Activated naive CD4-positive, alpha-beta T cell (primary cell): ENCODE measurements around the gene TEKT4.
"Not testable (repeated sequence)": the region's sequence is repeated elsewhere in the genome, so short reads cannot be mapped to it uniquely, and the experiment has no call there.

ENCODE experiments used
- DNase-seq, 4 experiments: peaks; one replicate each; lab custom pipeline; 2025; lab: John Stamatoyannopoulos, UW

Gene TEKT4, protein sequence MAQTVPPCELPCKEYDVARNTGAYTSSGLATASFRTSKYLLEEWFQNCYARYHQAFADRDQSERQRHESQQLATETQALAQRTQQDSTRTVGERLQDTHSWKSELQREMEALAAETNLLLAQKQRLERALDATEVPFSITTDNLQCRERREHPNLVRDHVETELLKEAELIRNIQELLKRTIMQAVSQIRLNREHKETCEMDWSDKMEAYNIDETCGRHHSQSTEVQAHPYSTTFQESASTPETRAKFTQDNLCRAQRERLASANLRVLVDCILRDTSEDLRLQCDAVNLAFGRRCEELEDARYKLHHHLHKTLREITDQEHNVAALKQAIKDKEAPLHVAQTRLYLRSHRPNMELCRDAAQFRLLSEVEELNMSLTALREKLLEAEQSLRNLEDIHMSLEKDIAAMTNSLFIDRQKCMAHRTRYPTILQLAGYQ

GRCh38 chr2:94871226-94872087 is at the start of gene TEKT4:
TEKT4 (plus strand) TSS chr2:94871430; CDS start chr2:94871580, 150 bp downstream.
- DNase-seq: no peak

DNA sequence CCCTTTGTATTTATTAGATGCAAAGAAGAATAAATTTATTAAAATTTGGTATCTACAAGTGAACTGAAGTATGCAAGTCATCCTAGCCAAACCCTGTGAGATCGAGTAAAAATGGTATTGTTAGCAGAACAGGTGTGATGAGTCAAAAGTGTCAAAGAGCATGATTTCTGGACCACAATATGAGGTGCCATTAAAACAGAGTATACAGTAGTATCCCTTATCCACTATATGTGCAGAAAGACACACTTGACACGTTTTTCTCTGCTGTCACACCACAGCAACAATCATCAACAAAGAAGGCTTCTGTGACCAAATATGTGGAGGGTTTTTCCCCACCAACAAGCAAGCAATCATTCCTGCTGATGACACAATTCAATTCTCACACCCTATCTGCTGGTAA is 32.0 kb upstream of the TEKT4 start:
- DNase-seq: not testable (repeated sequence)

- DNase-seq: not testable (repeated sequence)
These were observed 14.4 kb upstream of the TEKT4 start for GRCh38 chr2:94856856-94857255.

DNA sequence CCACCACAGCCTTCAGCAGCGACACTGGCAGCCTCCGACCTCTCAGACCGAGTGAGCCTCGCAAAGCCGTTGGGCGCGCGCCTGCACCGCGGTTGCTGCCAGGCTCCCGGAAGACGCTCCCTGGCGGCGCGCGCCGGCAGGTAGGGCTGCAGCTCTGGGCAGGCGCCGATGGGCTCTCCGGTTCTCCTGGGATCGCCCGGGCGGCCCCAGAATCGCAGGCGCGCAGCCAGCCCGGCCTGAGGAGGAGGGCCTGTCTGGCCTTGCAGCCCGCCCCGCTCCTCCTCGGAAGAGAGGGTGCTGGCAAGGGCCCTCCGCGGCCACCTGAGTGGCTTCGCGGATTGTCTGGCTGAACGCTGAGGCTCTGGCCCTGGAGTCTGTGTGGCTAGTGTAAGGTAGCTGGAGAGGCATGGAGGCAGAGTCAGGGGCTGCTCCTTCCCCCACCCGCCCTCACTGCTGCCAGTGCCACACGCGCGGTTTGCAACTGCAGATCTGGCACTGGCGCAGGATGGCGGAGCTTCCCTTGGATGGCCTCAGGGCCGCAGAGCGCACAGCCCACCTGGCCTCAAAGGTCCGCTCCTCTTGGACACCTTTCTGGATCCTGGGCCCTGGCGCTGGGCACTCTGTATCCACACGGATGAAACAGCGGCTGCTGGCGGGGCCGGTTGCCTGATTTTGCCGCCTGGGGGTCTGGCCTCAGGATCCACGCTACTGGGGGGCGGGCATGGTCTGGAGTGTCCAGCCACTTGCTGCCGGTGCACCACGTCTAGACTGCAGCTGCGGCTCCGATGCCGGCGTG is 13.7 kb upstream of the TEKT4 start:
- not testable (repeated sequence) for DNase-seq

GRCh38 chr2:94858163-94858888 is 12.9 kb upstream of the TEKT4 start:
- DNase-seq: not testable (repeated sequence)

DNA sequence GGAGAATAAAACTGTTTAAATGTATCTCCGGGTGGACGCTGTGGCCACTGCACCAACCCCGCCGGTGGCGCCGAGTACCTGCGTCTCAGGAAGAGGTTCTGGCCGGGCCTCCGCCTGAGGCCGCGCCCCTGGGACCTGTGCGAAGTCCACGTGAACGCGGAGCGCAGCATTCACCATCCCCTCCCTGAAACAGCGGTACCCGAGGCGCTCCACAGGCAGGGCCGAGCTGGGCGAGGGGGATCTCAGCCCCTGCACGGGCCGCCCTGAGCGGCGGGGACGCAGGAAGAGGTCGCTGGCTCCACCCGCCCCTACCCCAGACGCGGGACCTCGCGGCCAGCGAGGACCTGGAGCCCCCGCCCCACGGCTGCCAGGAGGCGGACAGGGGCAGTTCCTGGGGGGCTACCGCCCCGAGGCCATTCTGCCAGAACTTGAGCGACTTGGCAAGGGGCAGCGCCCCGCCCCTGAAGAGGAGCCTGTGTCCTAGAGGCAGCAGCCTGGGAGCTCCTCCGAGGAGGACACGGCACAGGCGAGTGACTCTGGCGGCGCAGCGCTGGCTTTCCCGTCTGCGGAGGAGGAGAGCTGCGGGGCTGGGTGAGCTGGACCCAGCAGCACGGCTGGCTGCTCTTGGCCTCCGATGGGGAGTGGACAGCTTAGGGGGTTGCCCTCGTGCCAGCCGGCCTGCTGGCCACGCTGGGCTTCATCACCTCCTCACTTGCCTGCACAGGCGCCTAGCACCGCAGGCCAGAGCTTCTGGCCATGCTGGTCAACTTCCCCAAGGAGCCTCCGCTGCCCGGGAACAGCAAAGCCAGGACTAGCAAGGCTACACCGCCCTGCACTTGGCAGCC is 9.7 kb upstream of the TEKT4 start:
- DNase-seq: no peak

DNA sequence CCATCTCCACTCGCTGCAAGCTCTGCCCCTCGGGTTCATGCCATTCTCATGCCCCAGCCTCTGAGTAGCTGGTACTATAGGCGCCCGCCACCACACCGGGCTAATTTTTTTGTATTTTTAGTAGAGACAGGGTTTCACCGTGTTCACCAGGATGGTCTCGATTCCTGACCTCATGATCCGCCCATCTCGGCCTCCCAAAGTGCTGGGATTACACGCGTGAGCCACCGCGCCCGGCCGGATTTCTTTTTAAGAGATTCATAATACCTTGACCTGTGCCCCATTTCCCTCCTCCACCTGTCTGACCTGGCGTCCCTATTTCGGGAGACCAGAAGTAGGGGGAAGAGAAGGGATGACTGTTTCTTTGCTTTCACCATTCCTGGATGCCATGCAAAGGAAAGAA is 8.3 kb upstream of the TEKT4 start:
- DNase-seq: not testable (repeated sequence)

DNA sequence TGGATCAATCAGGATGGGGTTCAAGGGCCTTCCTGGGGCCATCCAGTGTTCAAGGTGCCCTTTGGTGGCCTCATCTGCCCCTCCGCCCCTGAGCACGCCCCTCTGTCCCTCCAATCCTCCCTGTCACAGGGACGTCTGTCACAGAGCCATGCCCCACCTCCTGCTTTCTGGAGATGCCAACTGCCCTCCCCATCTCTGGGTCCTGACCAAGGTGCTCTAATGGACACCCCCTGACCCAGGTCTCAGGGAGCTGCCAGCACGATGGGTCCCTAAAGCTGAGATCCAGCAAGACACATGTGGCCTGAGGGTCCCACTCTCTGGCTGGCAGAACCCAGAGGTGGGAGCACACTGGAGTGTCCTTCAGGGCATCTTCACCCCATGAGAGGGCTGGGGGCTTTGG is 2.1 kb upstream of the TEKT4 start:
- DNase-seq: no peak

DNA sequence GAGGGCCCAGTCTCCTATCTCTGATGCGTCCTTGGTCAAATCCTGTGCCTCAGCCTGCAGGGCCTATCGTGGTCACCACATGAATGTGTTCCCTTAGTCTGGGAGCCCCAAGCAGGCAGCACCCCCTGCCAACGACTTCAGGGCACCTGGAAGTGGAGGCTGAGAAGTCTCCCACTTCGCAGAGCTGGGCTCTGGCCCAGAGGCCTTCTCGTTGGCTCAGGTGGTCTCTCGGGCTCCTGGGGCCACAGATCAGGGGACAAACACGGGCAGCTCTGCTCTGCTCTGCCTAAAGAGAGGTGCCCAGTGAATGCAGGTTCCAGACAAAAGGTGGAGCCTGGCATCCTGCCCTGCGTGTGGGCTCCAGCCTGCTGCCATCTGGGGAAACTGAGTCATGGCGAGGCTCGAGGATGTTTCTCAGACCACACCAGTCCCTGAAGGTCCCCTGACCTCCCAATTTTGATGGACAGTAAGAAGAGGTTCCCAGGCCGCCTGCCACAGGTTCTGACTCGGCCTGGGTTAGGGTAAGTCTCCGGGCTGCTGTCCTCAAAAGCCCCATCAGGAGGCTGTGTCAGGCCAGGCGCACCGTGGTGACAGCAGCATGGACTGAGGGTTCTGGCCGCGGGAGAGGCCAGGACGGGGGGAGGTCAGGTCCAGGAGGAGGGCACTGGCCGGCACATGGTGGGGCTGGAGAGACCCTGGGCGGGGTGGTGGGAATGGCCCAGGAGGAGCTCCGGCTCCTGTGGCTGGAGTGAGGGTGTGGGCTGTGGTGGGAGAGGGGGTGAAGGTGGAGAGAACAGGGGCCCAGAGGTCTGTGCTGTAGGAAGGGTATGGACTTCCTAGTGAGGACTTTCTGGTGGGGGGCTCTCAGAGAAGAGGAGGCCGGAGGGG is 1.4 kb upstream of the TEKT4 start:
- no peak for DNase-seq

DNA sequence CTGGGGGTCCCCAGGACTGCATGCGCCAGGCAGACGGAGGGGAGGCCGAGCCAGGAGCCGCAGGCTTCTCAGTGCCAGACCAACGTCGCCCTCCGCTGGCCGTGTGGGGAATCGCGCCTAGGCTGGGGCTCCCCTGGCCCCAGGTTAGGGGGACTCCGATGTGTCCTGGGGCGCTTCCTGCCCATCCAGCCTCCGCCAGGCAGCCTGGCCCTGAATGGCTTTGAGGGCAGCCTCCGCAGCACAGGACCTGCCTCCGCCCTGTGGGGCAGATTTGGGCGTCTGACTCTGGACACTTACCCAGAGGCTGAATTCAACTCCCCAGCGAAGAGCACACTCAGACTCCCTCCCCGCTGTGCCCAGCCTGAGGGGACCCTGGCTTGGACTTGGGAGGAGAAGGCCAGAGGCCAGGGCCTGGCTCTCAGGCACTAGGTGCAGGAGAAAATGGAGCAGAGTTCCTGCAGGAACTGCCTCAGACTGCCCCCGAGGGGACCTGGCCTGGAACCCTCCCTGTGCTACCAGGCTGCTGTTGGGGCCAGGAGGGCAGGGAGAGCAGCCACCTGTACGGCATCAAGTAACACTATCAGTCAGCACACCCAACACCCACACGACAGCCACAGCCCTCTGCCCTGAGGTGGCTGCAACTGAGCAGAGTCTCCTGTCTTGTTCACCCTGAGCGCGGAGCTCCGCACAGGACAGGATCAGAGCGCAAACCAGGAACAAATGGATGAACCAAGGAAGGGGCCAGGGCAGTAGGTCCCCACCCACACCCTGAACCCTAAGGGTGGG is 597 bp upstream of the TEKT4 start:
- no peak for DNase-seq

DNA sequence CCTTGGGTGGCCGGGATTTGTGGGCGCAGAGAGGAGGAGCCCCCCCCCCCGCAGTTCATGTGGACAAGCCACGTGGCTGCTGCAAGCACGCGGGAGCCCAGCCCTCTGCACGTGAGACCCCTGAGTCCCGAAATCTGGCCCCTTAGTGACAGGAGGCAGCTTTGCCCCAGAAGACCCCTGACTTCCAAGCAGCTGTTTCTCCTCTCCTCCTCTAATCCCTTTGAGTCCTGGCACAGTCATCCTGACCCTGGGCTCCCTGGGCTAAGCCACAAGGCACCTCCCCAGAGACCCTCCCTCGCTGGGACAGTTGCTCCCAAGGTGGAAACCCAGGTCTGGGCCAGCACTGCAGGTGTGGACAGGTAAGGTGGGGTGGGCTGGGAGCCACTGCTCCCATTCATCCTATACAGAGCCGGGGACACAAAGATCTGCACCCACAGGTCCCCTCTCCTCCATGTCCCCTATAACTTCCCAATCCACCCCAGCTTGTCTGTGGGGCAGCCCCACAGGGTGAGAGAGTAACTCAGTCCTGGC is 923 bp downstream of the TEKT4 start:
- DNase-seq: no peak

DNA sequence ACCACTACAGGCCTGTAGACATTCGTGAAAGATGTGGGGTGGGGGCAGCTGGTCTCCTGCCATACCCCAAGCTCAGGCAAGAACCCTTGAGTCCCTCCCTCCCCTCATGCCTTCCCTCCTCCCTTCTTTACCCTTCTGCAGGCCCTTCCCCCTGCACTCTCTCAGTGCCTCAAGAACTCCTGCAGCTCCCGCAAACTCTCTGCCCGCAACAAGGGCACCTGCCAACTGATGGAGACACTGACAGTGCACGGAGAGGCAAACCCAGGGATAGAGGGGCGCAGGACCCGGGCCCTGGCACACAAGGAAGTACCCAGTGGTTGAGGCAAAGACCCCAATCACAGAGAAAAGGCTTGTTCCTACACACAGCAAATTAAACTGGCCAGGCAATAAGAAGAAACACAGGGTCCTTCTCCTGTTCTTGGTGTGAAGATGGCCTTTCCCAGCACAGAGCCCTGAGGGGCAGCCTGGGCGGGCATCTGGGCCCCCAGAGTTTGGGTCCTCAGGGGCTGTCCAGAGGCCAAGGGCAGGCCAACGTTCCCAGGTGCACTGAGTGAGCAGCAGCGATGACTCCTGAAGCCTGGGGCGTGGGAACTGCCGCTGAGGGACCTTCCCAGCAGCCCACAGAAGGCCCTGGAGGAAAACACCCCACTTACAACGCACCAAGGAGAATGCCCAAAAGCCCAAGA is 1.6 kb downstream of the TEKT4 start:
- no peak for DNase-seq

DNA sequence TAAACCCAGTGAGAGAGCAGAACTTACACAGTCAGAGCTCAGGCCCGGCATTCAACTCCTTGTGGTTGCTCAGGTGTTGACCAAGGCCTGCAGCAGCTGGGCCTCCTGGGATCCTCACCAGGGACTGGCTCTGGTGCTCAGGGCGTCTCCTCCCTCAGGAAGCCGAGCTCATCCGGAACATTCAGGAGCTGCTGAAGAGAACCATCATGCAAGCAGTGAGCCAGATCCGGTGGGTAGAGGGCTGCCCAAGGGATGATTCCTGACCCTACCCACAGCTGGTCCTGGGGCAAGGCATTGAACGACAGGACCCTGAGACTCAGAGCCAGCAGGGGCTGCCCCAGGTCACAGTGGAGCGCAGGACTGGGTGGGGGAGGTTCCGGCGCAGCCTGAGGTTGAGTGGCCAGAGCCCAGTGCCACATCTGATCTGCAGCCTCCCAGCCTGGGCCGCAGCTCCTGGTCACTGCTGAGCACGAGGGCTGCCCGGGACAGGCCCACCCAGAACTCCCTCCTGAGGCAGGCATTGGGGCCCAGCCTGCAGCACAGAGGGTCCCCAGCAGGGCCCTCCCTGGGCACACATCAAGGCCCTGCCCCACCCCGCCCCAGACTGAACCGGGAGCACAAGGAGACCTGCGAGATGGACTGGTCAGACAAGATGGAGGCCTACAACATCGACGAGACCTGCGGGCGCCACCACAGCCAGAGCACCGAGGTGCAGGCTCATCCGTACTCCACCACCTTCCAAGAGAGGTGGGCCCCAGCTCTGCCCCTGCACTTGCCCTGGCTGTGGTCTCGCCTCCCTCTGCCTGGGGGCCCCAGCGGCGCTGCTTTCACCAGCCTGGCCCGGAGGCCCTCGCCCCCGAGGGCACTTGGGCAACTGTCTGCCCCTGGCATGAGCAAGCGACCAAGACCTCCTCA is 2.4 kb downstream of the TEKT4 start:
- DNase-seq: no peak

DNA sequence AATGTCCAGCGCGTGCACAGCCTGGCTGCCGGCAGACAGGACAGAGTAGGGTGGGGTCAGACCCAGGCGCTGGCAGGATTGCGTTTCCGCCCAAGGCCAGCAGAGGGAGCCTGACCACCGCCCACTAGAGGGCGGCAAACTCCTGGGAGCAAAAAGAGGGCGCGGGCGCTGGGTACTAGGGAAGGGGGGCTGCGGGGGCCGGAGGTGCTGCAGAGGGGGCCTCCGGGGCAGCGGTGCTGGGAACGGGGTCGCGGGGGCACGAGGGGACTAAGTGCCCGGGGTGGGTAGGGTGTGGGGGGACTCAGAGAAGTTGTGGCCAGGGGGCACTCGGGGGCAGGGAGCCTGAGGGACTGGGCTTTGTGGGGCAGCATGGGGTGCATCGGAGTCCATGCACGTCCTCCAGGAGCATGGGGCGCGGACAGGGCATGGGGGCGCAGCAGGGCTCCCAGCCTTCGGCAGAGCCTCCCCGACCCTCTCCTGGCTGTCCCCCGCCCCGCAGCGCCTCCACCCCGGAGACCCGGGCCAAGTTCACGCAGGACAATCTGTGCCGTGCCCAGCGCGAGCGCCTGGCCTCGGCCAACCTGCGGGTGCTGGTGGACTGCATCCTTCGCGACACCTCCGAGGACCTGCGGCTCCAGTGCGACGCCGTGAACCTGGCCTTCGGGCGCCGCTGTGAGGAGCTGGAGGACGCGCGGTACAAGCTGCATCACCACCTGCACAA is 3.2 kb downstream of the TEKT4 start:
- peak in 3 of 4 experiments; percentile 34 to 47 (median 43) for DNase-seq

DNA sequence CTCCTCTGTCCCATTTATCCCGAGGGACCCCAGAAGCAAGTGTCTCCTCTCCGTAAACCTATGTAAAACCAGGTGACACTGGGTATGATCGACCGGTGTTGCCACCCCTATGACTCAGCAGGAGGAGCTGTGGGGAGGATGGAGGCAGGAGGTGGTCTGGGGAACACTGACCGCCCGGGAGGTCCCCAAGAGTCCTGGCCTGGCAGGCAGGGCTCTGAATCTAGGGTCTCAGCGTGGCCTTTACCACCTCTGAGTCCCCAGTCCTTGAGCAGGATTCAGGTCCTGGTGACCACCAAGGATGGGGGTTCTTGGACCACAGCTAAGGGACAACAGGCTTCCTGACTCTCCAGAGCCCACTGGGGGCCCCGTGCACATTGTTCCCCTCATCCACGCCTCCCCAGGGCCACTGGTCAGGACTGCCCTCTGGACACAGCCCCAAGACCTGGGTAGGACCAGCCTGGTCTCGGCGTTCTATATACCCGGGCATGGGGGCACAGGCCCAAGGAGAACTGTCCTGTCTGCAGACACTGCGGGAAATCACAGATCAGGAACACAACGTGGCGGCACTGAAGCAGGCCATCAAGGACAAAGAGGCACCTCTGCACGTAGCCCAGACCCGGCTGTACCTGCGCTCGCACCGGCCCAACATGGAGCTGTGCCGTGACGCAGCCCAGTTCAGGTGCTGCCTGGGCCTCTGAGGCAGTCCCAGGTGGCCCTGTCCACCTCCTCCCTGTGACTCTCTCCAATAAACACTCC is 4.0 kb downstream of the TEKT4 start:
- DNase-seq: no peak
